Frontal cortex (tissue), 4 donors: Measurements from ENCODE around the gene INF2. TPM values are rescaled to one million over a fixed set of nuclear protein-coding genes. Genes with fewer than 3 reads are reported as not detected.

Experiments
- DNase-seq, 2 donors: peaks; one replicate each; pipeline ENCODE4 v3.0.0; 2012; ENCODE audit warnings: low spot score in 2 of 2
- FAIRE-seq: peaks from 2 replicates; lab custom pipeline; 2012; peaks lifted over from hg19 to GRCh38; lab: Jason Lieb, UNC
- total RNA-seq: library from RNA; depleted of rRNA; stranded (reverse); fragments of >200 nt; gene quantifications from one replicate; pipeline ENCODE4 v1.2.3, GENCODE V29; 2014
- donor health status: control.
- donor health status: control.
- donor health status: control.

Gene INF2
- total RNA-seq, 1 donor from 2014 or later: 5.3 TPM

- FAIRE-seq (no peak), DNase-seq (no peak)
These were observed 24.6 kb downstream of the INF2 start for GRCh38 chr14:104714066-104714465.

GRCh38 chr14:104714681-104715080 is 25.3 kb downstream of the INF2 start:
- no peak for FAIRE-seq
- DNase-seq: no peak

- DNase-seq (no peak), FAIRE-seq (no peak)
These were observed 26.0 kb downstream of the INF2 start for GRCh38 chr14:104715416-104715815.

GRCh38 chr14:104715871-104716270 is 26.5 kb downstream of the INF2 start:
- FAIRE-seq (no peak), DNase-seq (no peak)

GRCh38 chr14:104717137-104717536 is 27.7 kb downstream of the INF2 start:
- no peak for DNase-seq
- no peak for FAIRE-seq

GRCh38 chr14:104717646-104718045 is 28.2 kb downstream of the INF2 start:
- FAIRE-seq (no peak), DNase-seq (no peak)

- FAIRE-seq (no peak), DNase-seq (no peak)
These were observed 28.7 kb downstream of the INF2 start for GRCh38 chr14:104718147-104718546.

- FAIRE-seq (no peak), DNase-seq (no peak)
These were observed 29.5 kb downstream of the INF2 start for GRCh38 chr14:104718871-104719270.

GRCh38 chr14:104719343-104719742 is 29.9 kb downstream of the INF2 start:
- DNase-seq (no peak), FAIRE-seq (no peak)

- FAIRE-seq: no peak
- peak in 1 of 2 donors; percentile 36 for DNase-seq
These were observed 32.4 kb downstream of the INF2 start for GRCh38 chr14:104721505-104722431.

- DNase-seq (peak in 1 of 2 donors; percentile 41), FAIRE-seq (no peak)
These were observed 33.7 kb downstream of the INF2 start for GRCh38 chr14:104722938-104723650.

GRCh38 chr14:104723651-104724406 is 34.4 kb downstream of the INF2 start, which contains the start of gene ADSS1:
ADSS1 (plus strand) TSS chr14:104724229; CDS start chr14:104724271, 42 bp downstream.
- peak; percentile 94 to 95 for DNase-seq
- no peak for FAIRE-seq

GRCh38 chr14:104724407-104724980 is 35.1 kb downstream of the INF2 start:
- FAIRE-seq: no peak
- DNase-seq: peak; percentile 64 to 76

- FAIRE-seq: no peak
- peak in 1 of 2 donors; percentile 69 for DNase-seq
These were observed 35.8 kb downstream of the INF2 start for GRCh38 chr14:104724981-104725771.

GRCh38 chr14:104725772-104726548 is 36.5 kb downstream of the INF2 start:
- no peak for FAIRE-seq
- no peak for DNase-seq

GRCh38 chr14:104726600-104727451 is 37.4 kb downstream of the INF2 start:
- no peak for FAIRE-seq
- no peak for DNase-seq

- DNase-seq: no peak
- FAIRE-seq: no peak
These were observed 39.2 kb downstream of the INF2 start for GRCh38 chr14:104728631-104729030.
